NCI-H1436 treated with DMSO at 0.1 percent for 48 hours (cell line): ENCODE measurements around the gene CENPN.

Experiments
- DNase-seq: peaks from one replicate; lab custom pipeline; 2025; lab: John Stamatoyannopoulos, UW

The CENPN gene

GRCh38 chr16:81080233-81080632 lies 73.2 kb downstream of the CENPN start:
- no peak for DNase-seq

DNA sequence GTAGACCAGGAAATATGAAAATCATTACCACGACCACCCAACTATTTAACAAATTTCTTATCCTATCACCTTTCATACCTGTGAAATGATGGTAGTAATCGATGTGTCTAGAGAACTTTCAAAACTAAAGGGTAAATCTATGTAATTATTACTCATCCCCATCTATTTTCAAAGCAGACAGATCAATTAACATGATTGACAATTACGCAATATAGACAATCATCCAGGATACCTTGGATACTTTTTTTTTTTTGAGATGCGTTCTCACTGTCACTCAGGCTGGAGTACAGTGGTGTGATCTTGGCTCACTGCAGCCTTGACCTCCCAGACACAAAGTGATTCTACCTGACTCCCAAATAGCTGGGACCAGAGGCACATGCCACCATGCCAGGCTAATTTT lies 74.0 kb downstream of the CENPN start:
- no peak for DNase-seq
